ENCODE data around the gene FAM240B.

GRCh38 chr9:38732885-38733284 lies 13.0 kb upstream of the FAM240B start:
- TF ChIP-seq POLR2A (IDR thresholded peaks at IDR 0.05) (no peak), CTCF (IDR thresholded peaks at IDR 0.05) (no peak), EP300 (IDR thresholded peaks at IDR 0.05) (no peak), POLR2AphosphoS5 (IDR thresholded peaks at IDR 0.05) (no peak)
